IMR-90 (cell line): ENCODE results near the gene HMBS. TPM values are rescaled to one million over a fixed set of nuclear protein-coding genes. Genes with fewer than 3 reads are reported as not detected.

ENCODE experiments used
- ATAC-seq: fragments of 200-7000 bp; cut with Tn5 transposase; 2 replicates; pipeline ENCODE4 v1.9.1; 2020; ENCODE audit warnings: low read depth, mild to moderate bottlenecking, moderate library complexity
- BruUV-seq: library from RNA; stranded (reverse); fragments of 400-500 nt; replicated peaks from 2 replicates; lab custom pipeline; 2021; lab: Mats Ljungman, UMichigan
- CTCF ChIA-PET: fragments of 300-600 bp; formaldehyde crosslinking; extraction: SDS; loops from one replicate; lab custom pipeline; 2021; ENCODE audit warnings: antibody characterized with exemption; lab: Yijun Ruan, JAX
- POLR2A ChIA-PET: fragments of 300-600 bp; sonication (Branson Sonifier 250); formaldehyde crosslinking; loops from one replicate; lab custom pipeline; 2022; ENCODE audit warnings: antibody characterized with exemption; ENCODE audit not compliant: unreplicated experiment; lab: Charles Lee
- DNase-seq: peaks from one replicate; pipeline ENCODE4 v3.0.0; 2013
- H2AFZ ChIP-seq: replicated peaks from 2 replicates; pipeline ENCODE3; 2013; ENCODE audit warnings: low read length, mild to moderate bottlenecking; ENCODE audit not compliant: poor library complexity
- H2AK5ac ChIP-seq: 2 replicates; pipeline ENCODE4 v1.6.1; 2013; ENCODE audit warnings: low read depth, low read length, inconsistent platforms
- H2AK9ac ChIP-seq: replicated peaks from 2 replicates; pipeline ENCODE3; 2013; ENCODE audit warnings: mild to moderate bottlenecking, low read depth, low read length, moderate library complexity; ENCODE audit not compliant: poor library complexity
- H2BK120ac ChIP-seq: 2 replicates; pipeline ENCODE4 v1.6.1; 2013; ENCODE audit warnings: low read depth, low read length, inconsistent platforms
- H2BK15ac ChIP-seq: 3 replicates; pipeline ENCODE4 v1.6.1; 2013; ENCODE audit warnings: low read depth, low read length, inconsistent platforms
- H2BK20ac ChIP-seq: 2 replicates; pipeline ENCODE4 v1.6.1; 2013; ENCODE audit warnings: low read depth, mild to moderate bottlenecking, inconsistent platforms, low read length, moderate library complexity
- H2BK5ac ChIP-seq: 2 replicates; pipeline ENCODE4 v1.6.1; 2013; ENCODE audit warnings: mild to moderate bottlenecking, low read depth, low read length, inconsistent platforms; ENCODE audit not compliant: poor library complexity, severe bottlenecking
- H3K14ac ChIP-seq: replicated peaks from 2 replicates; pipeline ENCODE4 v1.6.1; 2013; ENCODE audit warnings: low read depth, low read length, inconsistent platforms
- H3K18ac ChIP-seq: 2 replicates; pipeline ENCODE4 v1.6.1; 2013; ENCODE audit warnings: low read depth, low read length, control low read depth
- H3K23ac ChIP-seq: 2 replicates; pipeline ENCODE4 v1.6.1; 2013; ENCODE audit warnings: low read depth, low read length, inconsistent platforms
- H3K27ac ChIP-seq: 2 replicates; pipeline ENCODE4 v1.5.1; 2013; ENCODE audit warnings: mild to moderate bottlenecking, control low read depth, low read length; ENCODE audit not compliant: insufficient read depth
- H3K27me3 ChIP-seq: 2 replicates; pipeline ENCODE4 v1.6.1; 2013; ENCODE audit warnings: low read length; ENCODE audit not compliant: control insufficient read depth, insufficient read depth
- H3K36me3 ChIP-seq: 2 replicates; pipeline ENCODE4 v1.6.1; 2013; ENCODE audit warnings: low read length, mixed read lengths; ENCODE audit not compliant: control insufficient read depth, insufficient read depth
- H3K4ac ChIP-seq: 2 replicates; pipeline ENCODE4 v1.6.1; 2013; ENCODE audit warnings: low read depth, low read length, inconsistent platforms
- H3K4me1 ChIP-seq: 2 replicates; pipeline ENCODE4 v1.6.1; 2013; ENCODE audit warnings: low read length, mixed read lengths; ENCODE audit not compliant: control insufficient read depth, insufficient read depth
- H3K4me2 ChIP-seq: 2 replicates; pipeline ENCODE4 v1.6.1; 2013; ENCODE audit warnings: low read depth, mild to moderate bottlenecking, control low read depth, low read length, moderate library complexity
- H3K4me3 ChIP-seq: 2 replicates; pipeline ENCODE4 v1.5.1; 2013; ENCODE audit warnings: low read depth, mild to moderate bottlenecking, control low read depth, low read length, moderate library complexity; ENCODE audit not compliant: insufficient read depth
- H3K56ac ChIP-seq: 2 replicates; pipeline ENCODE4 v1.6.1; 2013; ENCODE audit warnings: low read length, inconsistent platforms; ENCODE audit not compliant: insufficient read depth; ENCODE audit errors: extremely low read depth
- H3K79me1 ChIP-seq, 2 experiments: 2 replicates each; pipeline ENCODE4 v1.6.1; 2013; ENCODE audit warnings: low read length in 2 of 2, inconsistent platforms in 1 of 2, low read depth in 1 of 2
- H3K9ac ChIP-seq: 2 replicates; pipeline ENCODE4 v1.6.1; 2013; ENCODE audit warnings: low read depth, low read length, control low read depth
- H3K9me1 ChIP-seq: 2 replicates; pipeline ENCODE4 v1.6.1; 2013; ENCODE audit warnings: low read length, inconsistent platforms; ENCODE audit not compliant: insufficient read depth
- H3K9me3 ChIP-seq: 2 replicates; pipeline ENCODE4 v1.6.1; 2013; ENCODE audit warnings: low read length; ENCODE audit not compliant: control insufficient read depth, insufficient read depth
- H4K20me1 ChIP-seq: 2 replicates; pipeline ENCODE4 v1.6.1; 2013; ENCODE audit warnings: low read length, inconsistent platforms; ENCODE audit not compliant: insufficient read depth
- H4K5ac ChIP-seq: 2 replicates; pipeline ENCODE4 v1.6.1; 2013; ENCODE audit warnings: mild to moderate bottlenecking, low read depth, low read length, control low read depth
- H4K8ac ChIP-seq, 2 experiments: 2 replicates each; pipeline ENCODE4 v1.6.1; 2013; ENCODE audit warnings: low read depth in 2 of 2, low read length in 2 of 2, control low read depth in 1 of 2, inconsistent platforms in 1 of 2
- H4K91ac ChIP-seq: 2 replicates; pipeline ENCODE4 v1.6.1; 2013; ENCODE audit warnings: low read depth, low read length, inconsistent platforms; ENCODE audit not compliant: insufficient read depth
- ELK1 ChIP-seq: fragments of 150-350 bp; IDR thresholded peaks from 2 replicates; pipeline ENCODE4 v1.6.1; 2016; ENCODE audit warnings: low read depth, mild to moderate bottlenecking, low read length, moderate library complexity, borderline replicate concordance
- FOS ChIP-seq: fragments of 150-350 bp; IDR thresholded peaks from 2 replicates; pipeline ENCODE4 v1.6.1; 2016; ENCODE audit warnings: low read depth, low read length
- MAFK ChIP-seq: IDR thresholded peaks from 2 replicates; pipeline ENCODE4 v1.6.1; 2012; ENCODE audit warnings: low read depth, low read length, improper control_type of control experiment
- NFE2L2 ChIP-seq: fragments of 150-350 bp; IDR thresholded peaks from 2 replicates; pipeline ENCODE4 v1.6.1; 2016; ENCODE audit warnings: low read depth, mild to moderate bottlenecking, low read length
- POLR2A ChIP-seq: IDR thresholded peaks from 2 replicates; pipeline ENCODE4 v1.6.1; 2012; ENCODE audit warnings: mild to moderate bottlenecking, low read depth, low read length
- USF2 ChIP-seq: fragments of 150-350 bp; IDR thresholded peaks from 2 replicates; pipeline ENCODE4 v1.6.1; 2017; ENCODE audit warnings: mild to moderate bottlenecking, antibody characterized with exemption, low read length, low read depth
- WGBS, 2 experiments: methylation state at CpG; one replicate each; pipeline versions ENCODE4 v1.1.5 to v1.1.7; 2013; ENCODE audit warnings: missing lambda C conversion rate in 2 of 2; ENCODE audit not compliant: insufficient read length in 1 of 2; ENCODE audit errors: extremely low coverage in 2 of 2; 5-methylcytosine and 5-hydroxymethylcytosine counted together
- dilution Hi-C: fragments of 300-500 bp; cut with HindIII; formaldehyde crosslinking; loops from one replicate; pipeline ENCODE4 v1.14.3; 2018; ENCODE audit warnings: low sequenced_read_pairs; ENCODE audit not compliant: unreplicated experiment
- in situ Hi-C: fragments of 300-500 bp; cut with MboI; formaldehyde crosslinking; loops from 3 replicates; pipeline ENCODE4 v1.14.3; 2019; ENCODE audit warnings: low sequenced_read_pairs, inconsistent platforms, mixed read lengths
- intact Hi-C: fragments of 100-400 bp; cut with micrococcal nuclease; formaldehyde crosslinking; loops from 2 replicates; pipeline ENCODE4 v1.10.0; 2022
- polyA plus RNA-seq, 3 experiments: library from polyadenylated mRNA; depleted of rRNA; stranded (reverse); fragments of >200 nt; gene quantifications; 2 replicates each; pipeline ENCODE4 v1.2.3, GENCODE V29; 2012; ENCODE audit warnings: low replicate concordance in 1 of 3
- total RNA-seq: library from RNA; depleted of rRNA; stranded (reverse); fragments of >200 nt; gene quantifications from 2 replicates; pipeline ENCODE4 v1.2.3, GENCODE V29; 2012

Gene HMBS
- total and polyA plus RNA-seq, 2 of the 4 experiments (the other 2 are of a cell fraction): 17.9 to 59.5 TPM

- CTCF ChIA-PET: no interaction called here
- POLR2A ChIA-PET: no interaction called here
- dilution Hi-C loops: no loop called here
- Histone ChIP-seq H4K5ac (no peak overlapping the region), H4K20me1 (peaks cover 4% of the 10 kb centered on the region; the same call in 1 of the 2 replicates), H2BK120ac (no peak overlapping the region), H3K9ac (no peak overlapping the region), H3K79me1 (peaks cover 21 to 47% of the 10 kb centered on the region in 2 experiments), H3K4me2 (no peak overlapping the region), H3K27me3 (no peaks in the 10 kb centered on the region), H2BK5ac (no peak overlapping the region), H2BK20ac (no peak overlapping the region), H3K14ac (no peak overlapping the region), H4K8ac (no peak overlapping the region), H3K4me3 (no peak overlapping the region), H2AK9ac (peak overlapping the region; percentile 21), H2AFZ (no peak overlapping the region), H3K4me1 (peaks cover 9% of the 10 kb centered on the region), H2AK5ac (no peak overlapping the region), H3K9me3 (no peaks in the 10 kb centered on the region), H3K56ac (no peak overlapping the region), H3K4ac (no peak overlapping the region), H2BK15ac (no peak overlapping the region), H3K36me3 (peaks cover 29% of the 10 kb centered on the region), H3K27ac (no peak overlapping the region), H4K91ac (no peak overlapping the region), H3K9me1 (peaks cover 21% of the 10 kb centered on the region), H3K18ac (no peak overlapping the region), H3K23ac (no peak overlapping the region)
- TF ChIP-seq ELK1: no peak
- TF ChIP-seq USF2: 0 out of 2 replicates have a peak, but pooled peaks have one; percentile 7
- TF ChIP-seq POLR2A: no peak
- no peak for TF ChIP-seq FOS
- no peak for TF ChIP-seq NFE2L2
- no peak for TF ChIP-seq MAFK
- BruUV-seq: no TSS peak
- in situ Hi-C loops: no loop called here
- intact Hi-C loops: loop anchor here (10.0 kb wide), 1 partner anchor 365 kb away; no protein-coding TSS in a partner anchor
- DNase-seq (no peak), ATAC-seq (no peak)
- no CpG with 5 or more reads among the region's 3 CpGs for WGBS, 2 experiments
Observed at GRCh38 chr11:119109843-119110242, 25.2 kb downstream of the HMBS start.
